ENCODE results near the gene PPP1R1B.

PPP1R1B gene

DNA sequence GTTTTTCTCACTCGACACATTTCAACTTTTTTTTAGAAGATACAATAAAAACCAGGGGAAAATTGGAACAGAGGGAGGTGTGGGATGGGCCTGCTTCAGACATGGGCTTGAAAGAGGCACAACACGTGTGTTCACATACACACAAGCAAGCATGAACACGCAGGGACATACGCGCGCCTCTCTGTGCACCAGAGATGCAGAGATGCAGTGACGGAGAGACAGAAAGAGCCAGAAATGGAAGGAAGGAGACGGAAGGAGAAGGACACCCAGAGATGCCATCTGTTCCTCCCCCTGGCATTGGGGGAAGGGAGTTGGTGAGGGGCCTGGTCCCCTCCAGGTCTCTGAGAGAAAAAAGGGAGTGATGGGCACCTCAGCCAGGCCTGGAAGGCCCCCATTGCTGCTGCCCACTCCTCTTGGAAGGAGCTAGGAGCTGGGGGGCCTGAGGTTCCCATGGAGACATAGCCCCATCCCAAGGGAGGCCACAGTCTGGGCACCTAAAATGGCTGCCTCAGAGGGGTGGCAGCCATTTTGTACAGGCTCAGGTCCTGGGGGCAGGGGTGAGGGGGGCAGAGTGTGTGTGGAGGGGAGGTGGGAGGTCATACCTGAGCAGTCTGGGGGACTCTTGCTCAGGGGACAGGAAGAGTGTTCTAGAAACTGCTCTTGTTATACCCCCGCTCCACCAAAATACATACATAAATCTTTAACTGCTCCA, 15.2 kb upstream of the PPP1R1B start:
- H3K4me3 ChIP-seq (ENCODE audit: low read depth, low read length) = no peak overlapping the region

DNA sequence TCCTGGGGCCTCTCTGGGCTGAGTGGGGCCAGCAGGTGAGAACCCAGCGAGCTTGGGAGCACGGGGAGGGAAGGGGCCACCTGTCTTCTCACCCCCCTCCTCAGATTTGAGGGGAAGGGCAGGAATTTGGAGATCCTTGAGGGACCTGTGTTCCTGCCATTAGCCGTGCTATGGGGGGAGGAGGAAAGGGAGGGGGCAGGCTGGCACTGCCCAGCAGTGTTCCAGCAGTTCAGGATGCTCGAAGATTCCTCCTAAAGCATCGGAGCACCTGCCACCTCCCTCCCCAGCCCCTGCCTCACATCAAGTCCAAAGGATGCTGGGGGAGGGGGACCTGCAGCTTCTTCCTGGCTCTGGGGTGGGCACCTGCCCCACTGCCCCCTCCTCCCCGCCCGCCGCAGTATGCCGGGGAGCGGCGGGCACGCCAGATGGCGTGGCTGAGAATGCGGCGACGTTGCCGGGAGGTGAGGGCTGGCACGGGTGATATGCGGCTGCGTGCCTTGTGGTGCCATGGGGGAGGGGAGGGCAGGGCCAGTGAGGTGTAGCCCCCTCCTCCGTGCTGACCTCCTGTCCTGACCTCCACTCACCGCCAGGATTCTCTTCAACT, 14.4 kb upstream of the PPP1R1B start:
- TF ChIP-seq CTCF (IDR thresholded peaks at IDR 0.05; ENCODE audit: borderline replicate concordance, insufficient read depth, low read depth, low read length) = no peak

More for the DNA sequence above, 15.2 kb upstream of the PPP1R1B start:
- TF ChIP-seq CTCF (IDR thresholded peaks at IDR 0.05; ENCODE audit: borderline replicate concordance, insufficient read depth, low read depth, low read length) = no peak

GRCh38 chr17:39612935-39613464, 13.8 kb upstream of the PPP1R1B start:
- no peak overlapping the region for H3K4me3 ChIP-seq (ENCODE audit: low read depth, low read length)
- no peak for TF ChIP-seq CTCF (IDR thresholded peaks at IDR 0.05; ENCODE audit: borderline replicate concordance, insufficient read depth, low read depth, low read length)

More for the DNA sequence above, 14.4 kb upstream of the PPP1R1B start:
- no peak overlapping the region for H3K4me3 ChIP-seq (ENCODE audit: low read depth, low read length)

DNA sequence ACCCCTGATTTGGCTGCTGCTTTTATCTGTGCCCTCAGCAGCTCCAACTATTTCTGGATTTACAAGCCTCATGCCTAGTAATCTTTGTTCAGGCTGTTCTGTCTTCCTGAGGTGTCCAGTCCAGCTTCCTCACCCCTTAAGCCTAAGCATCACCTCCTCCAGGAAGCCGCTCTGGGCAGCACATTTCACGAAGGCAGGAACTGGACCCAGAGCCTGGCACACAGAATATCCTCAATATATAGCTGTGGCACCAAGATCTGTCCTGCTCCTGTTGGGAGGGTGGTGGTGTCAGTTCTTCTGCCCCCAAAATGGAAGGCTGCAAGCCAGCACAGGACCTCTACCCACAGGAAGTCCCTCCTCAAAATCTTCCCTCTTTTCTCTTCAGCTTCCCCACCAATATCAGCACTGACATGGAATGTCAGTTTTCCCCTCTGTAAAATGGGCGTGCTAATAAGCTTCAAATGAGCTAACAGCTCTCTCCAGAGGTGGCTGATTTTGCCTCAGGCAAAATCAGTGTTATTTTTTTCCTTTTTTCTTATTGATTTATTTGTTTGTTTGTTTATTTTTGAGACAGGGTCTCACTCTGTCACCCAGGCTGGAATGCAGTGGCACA, 12.1 kb upstream of the PPP1R1B start:
- TF ChIP-seq CTCF (IDR thresholded peaks at IDR 0.05; ENCODE audit: borderline replicate concordance, insufficient read depth, low read depth, low read length) = no peak
- H3K4me3 ChIP-seq (ENCODE audit: low read depth, low read length) = no peak overlapping the region

DNA sequence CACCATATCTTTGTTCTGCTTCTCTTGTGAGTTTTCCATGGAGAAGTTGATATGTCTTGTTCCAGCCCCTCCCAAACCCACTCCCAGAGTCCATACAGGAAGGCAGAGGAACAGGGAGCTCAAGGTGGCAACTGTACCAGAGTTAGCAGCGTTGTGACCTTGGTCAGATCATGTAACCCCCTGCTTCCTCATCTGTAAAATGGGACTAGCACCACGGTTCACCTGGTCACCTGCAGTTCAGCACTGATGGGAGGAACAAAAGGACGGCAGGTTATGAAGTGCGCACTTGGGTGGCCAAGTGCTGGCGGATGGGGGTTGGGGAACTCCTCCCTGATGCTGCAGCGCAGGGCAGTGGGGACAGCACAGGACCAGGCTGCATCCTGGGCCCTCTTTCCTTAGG, 11.3 kb upstream of the PPP1R1B start:
- TF ChIP-seq CTCF (IDR thresholded peaks at IDR 0.05; ENCODE audit: borderline replicate concordance, insufficient read depth, low read depth, low read length) = no peak
- H3K4me3 ChIP-seq (ENCODE audit: low read depth, low read length) = no peak overlapping the region

- H3K4me3 ChIP-seq (ENCODE audit: low read depth, low read length) = no peak overlapping the region
- TF ChIP-seq CTCF (IDR thresholded peaks at IDR 0.05; ENCODE audit: borderline replicate concordance, insufficient read depth, low read depth, low read length) = no peak
These were observed 9.7 kb upstream of the PPP1R1B start for GRCh38 chr17:39617100-39617445.

Data from GM12875 (cell line).